HepG2 (cell line): ENCODE results near the gene ATF3. TPM values are rescaled to one million over a fixed set of nuclear protein-coding genes. Genes with fewer than 3 reads are reported as not detected.
A peak's percentile ranks its signal among the peaks of the same experiment; 100 is the strongest.

Source experiments
- ADNP ChIP-seq: sonication (generic); formaldehyde crosslinking; IDR thresholded peaks from 2 replicates; pipeline ENCODE4 v1.4.0; 2020; ENCODE audit warnings: missing genetic modification reagents
- ARID2 ChIP-seq: sonication (generic); formaldehyde crosslinking; IDR thresholded peaks from 2 replicates; pipeline ENCODE4 v1.8.1; 2022; ENCODE audit warnings: mild to moderate bottlenecking, missing genetic modification reagents, borderline replicate concordance
- CEBPZ ChIP-seq: IDR thresholded peaks from 2 replicates; pipeline ENCODE4 v1.6.1; 2012; ENCODE audit warnings: low read length, improper control_type of control experiment
- CHCHD3 ChIP-seq: sonication (generic); formaldehyde crosslinking; IDR thresholded peaks from 2 replicates; pipeline ENCODE4 v1.8.0; 2022; ENCODE audit warnings: mild to moderate bottlenecking, missing genetic modification reagents, moderate library complexity
- CTCF ChIP-seq: sonication (generic); formaldehyde crosslinking; IDR thresholded peaks from 2 replicates; pipeline ENCODE4 v1.5.0; 2020; ENCODE audit warnings: mild to moderate bottlenecking, missing genetic modification reagents, moderate library complexity
- DDIT3 ChIP-seq: sonication (generic); formaldehyde crosslinking; IDR thresholded peaks from 2 replicates; pipeline ENCODE4 v1.4.0; 2020; ENCODE audit warnings: mild to moderate bottlenecking, missing genetic modification reagents
- DR1 ChIP-seq: sonication (generic); formaldehyde crosslinking; IDR thresholded peaks from 2 replicates; pipeline ENCODE4 v1.8.0; 2021; ENCODE audit warnings: mild to moderate bottlenecking, missing genetic modification reagents, inconsistent platforms
- HOXA3 ChIP-seq: sonication (generic); formaldehyde crosslinking; IDR thresholded peaks from 2 replicates; pipeline ENCODE4 v1.5.0; 2020; ENCODE audit warnings: missing genetic modification reagents
- KLF9 ChIP-seq: IDR thresholded peaks from 2 replicates; pipeline ENCODE4 v1.6.1; 2016; ENCODE audit warnings: low read depth
- MAX ChIP-seq: IDR thresholded peaks from 2 replicates; pipeline ENCODE4 v1.6.1; 2012; ENCODE audit warnings: inconsistent platforms
- NFE2L1 ChIP-seq: sonication (generic); formaldehyde crosslinking; IDR thresholded peaks from 2 replicates; pipeline ENCODE4 v1.4.0; 2020; ENCODE audit warnings: missing genetic modification reagents, mild to moderate bottlenecking, borderline replicate concordance
- PATZ1 ChIP-seq: sonication (generic); formaldehyde crosslinking; IDR thresholded peaks from 2 replicates; pipeline ENCODE4 v1.4.0; 2020; ENCODE audit warnings: missing genetic modification reagents
- PHF20 ChIP-seq: sonication (generic); formaldehyde crosslinking; IDR thresholded peaks from 2 replicates; pipeline ENCODE4 v1.5.0; 2020; ENCODE audit warnings: mild to moderate bottlenecking, missing genetic modification reagents
- TBL1XR1 ChIP-seq: fragments of 150-350 bp; IDR thresholded peaks from 2 replicates; pipeline ENCODE4 v1.6.1; 2014; ENCODE audit warnings: borderline replicate concordance, low read length; ENCODE audit not compliant: partially characterized antibody
- ZBTB7A ChIP-seq: sonication (generic); formaldehyde crosslinking; IDR thresholded peaks from 2 replicates; pipeline ENCODE4 v1.8.0; 2022; ENCODE audit warnings: mild to moderate bottlenecking, missing genetic modification reagents
- ZMAT3 ChIP-seq: sonication (generic); formaldehyde crosslinking; conservative IDR thresholded peaks from 2 replicates; pipeline ENCODE4 v1.7.0; 2021; ENCODE audit warnings: missing genetic modification reagents
- ZNF10 ChIP-seq: sonication (generic); formaldehyde crosslinking; IDR thresholded peaks from 2 replicates; pipeline ENCODE4 v1.4.0; 2020; ENCODE audit warnings: mild to moderate bottlenecking, low read depth, missing genetic modification reagents, borderline replicate concordance
- ZNF576 ChIP-seq: sonication (generic); formaldehyde crosslinking; IDR thresholded peaks from 2 replicates; pipeline ENCODE4 v1.4.0; 2020; ENCODE audit warnings: mild to moderate bottlenecking, missing genetic modification reagents
- ZNF784 ChIP-seq: sonication (generic); formaldehyde crosslinking; IDR thresholded peaks from 2 replicates; pipeline ENCODE4 v1.5.1; 2020; ENCODE audit warnings: missing genetic modification reagents, mild to moderate bottlenecking, borderline replicate concordance
- ZSCAN25 ChIP-seq: sonication (generic); formaldehyde crosslinking; IDR thresholded peaks from 2 replicates; pipeline ENCODE4 v1.8.0; 2022; ENCODE audit warnings: mild to moderate bottlenecking, missing genetic modification reagents
- polyA plus RNA-seq, 8 experiments: library from polyadenylated mRNA; depleted of rRNA in 3 of 8; stranded (reverse) in 7 of 8; unstranded in 1 of 8; fragments of >200 nt; fragmentation: Illumina TruSeq in 4 of 8; extraction: Trizol in 4 of 8; gene quantifications; 2 replicates each; pipeline versions ENCODE4 v1.2.1 to v1.2.3, GENCODE V29; 2011 to 2016; ENCODE audit warnings: low read depth in 4 of 8, missing spikeins in 1 of 8, mixed read lengths in 1 of 8; ENCODE audit not compliant: insufficient read depth in 1 of 8
- total RNA-seq, 5 experiments: library from RNA; depleted of rRNA; stranded (reverse); fragments of >200 nt; fragmentation: Illumina TruSeq; extraction: Trizol; gene quantifications; 2 replicates each; pipeline ENCODE4 v1.2.3, GENCODE V29; 2016; ENCODE audit warnings: low read depth in 1 of 5

The ATF3 gene
- total and polyA plus RNA-seq, 2 of the 13 experiments (the other 11 are each of a cell fraction or from before 2014, with no cell fraction given) = 5.0 to 13.0 TPM

- TF ChIP-seq ZNF784 (CRISPR knock-in tag) (0 out of 2 replicates have a peak, but pooled peaks have one; percentile 26), ADNP (no peak), PHF20 (CRISPR knock-in tag) (no peak), CTCF (CRISPR knock-in tag) (peak; percentile 84), ZNF576 (CRISPR knock-in tag) (peak; percentile 18; the same call in 1 of the 2 replicates), ZMAT3 (CRISPR knock-in tag) (no peak), DR1 (CRISPR knock-in tag) (0 out of 2 replicates have a peak, but pooled peaks have one; percentile 3), ZBTB7A (peak; percentile 83), ZNF10 (CRISPR knock-in tag) (0 out of 2 replicates have a peak, but pooled peaks have one; percentile 22), PATZ1 (CRISPR knock-in tag) (peak; percentile 50; the same call in 1 of the 2 replicates), NFE2L1 (CRISPR knock-in tag) (no peak), MAX (0 out of 2 replicates have a peak, but pooled peaks have one; percentile 28), DDIT3 (CRISPR knock-in tag) (no peak), ARID2 (CRISPR knock-in tag) (0 out of 2 replicates have a peak, but pooled peaks have one; percentile 9), KLF9 (CRISPR knock-in tag) (0 out of 2 replicates have a peak, but pooled peaks have one; percentile 12), CEBPZ (no peak), HOXA3 (CRISPR knock-in tag) (peak; percentile 65), ZSCAN25 (0 out of 2 replicates have a peak, but pooled peaks have one; percentile 1), CHCHD3 (CRISPR knock-in tag) (0 out of 2 replicates have a peak, but pooled peaks have one; percentile 5), TBL1XR1 (peak; percentile 17)
Measured at GRCh38 chr1:212608959-212609700, 569 bp downstream of the ATF3 start (continued).
